Measurements from ENCODE around the gene VEGFB. TPM values are rescaled to one million over a fixed set of nuclear protein-coding genes. Genes with fewer than 3 reads are reported as not detected.

VEGFB gene
- total RNA-seq, 1 experiment from 2014 or later, result 56.9 TPM

- DNase-seq (ENCODE audit: low read depth), result no peak
Observed at GRCh38 chr11:64278576-64279190, 44.3 kb downstream of the VEGFB start.

GRCh38 chr11:64281957-64282770 is 47.8 kb downstream of the VEGFB start:
- DNase-seq (ENCODE audit: low read depth), result no peak

GRCh38 chr11:64283092-64283491 is 48.7 kb downstream of the VEGFB start:
- DNase-seq (ENCODE audit: low read depth), result no peak

GRCh38 chr11:64284048-64284961 is 49.9 kb downstream of the VEGFB start, which contains the start of gene BAD:
Gene BAD, minus strand, starts transcription at chr11:64284665. Its CDS starts 297 bp downstream, at chr11:64284368.
- DNase-seq (ENCODE audit: low read depth), result peak; percentile 86

GRCh38 chr11:64284962-64285884 is 50.8 kb downstream of the VEGFB start, which contains the start of gene GPR137:
Gene GPR137, plus strand, starts transcription at chr11:64285848. Its CDS starts 677 bp downstream, at chr11:64286525.
- DNase-seq (ENCODE audit: low read depth), result peak; percentile 56

- peak; percentile 19 for DNase-seq (ENCODE audit: low read depth)
Observed at GRCh38 chr11:64285885-64286800, 51.8 kb downstream of the VEGFB start.

- DNase-seq (ENCODE audit: low read depth), result no peak
Observed at GRCh38 chr11:64286801-64287159, 52.4 kb downstream of the VEGFB start.

- DNase-seq (ENCODE audit: low read depth), result no peak
Observed at GRCh38 chr11:64287676-64288352, 53.4 kb downstream of the VEGFB start.

GRCh38 chr11:64288353-64288750 is 54.0 kb downstream of the VEGFB start:
- no peak for DNase-seq (ENCODE audit: low read depth)

Other genes starting within 250 kb of the VEGFB start
- gene OTUB1, start 248.1 kb upstream of the VEGFB start, total RNA-seq (2014; rRNA removed), result 47.8 and 62.5 TPM in 2 replicates
- gene FLRT1, start 198.7 kb upstream of the VEGFB start, total RNA-seq (2014; rRNA removed), result not detected in 2 replicates
- 38.0 and 40.8 TPM in 2 replicates for gene MACROD1, start 68.5 kb upstream of the VEGFB start, total RNA-seq (2014; rRNA removed)
- gene STIP1, start 48.4 kb upstream of the VEGFB start, total RNA-seq (2014; rRNA removed), result 237 and 248 TPM in 2 replicates
- gene FERMT3, start 27.9 kb upstream of the VEGFB start, total RNA-seq (2014; rRNA removed), result 18.4 and 22.8 TPM in 2 replicates
- gene TRPT1, start 8.4 kb upstream of the VEGFB start, total RNA-seq (2014; rRNA removed), result 65.0 and 72.5 TPM in 2 replicates
- 89.8 and 101 TPM in 2 replicates for gene NUDT22, start 8.3 kb upstream of the VEGFB start, total RNA-seq (2014; rRNA removed)
- 4.4 and 8.3 TPM in 2 replicates for gene DNAJC4, start 4.0 kb upstream of the VEGFB start, total RNA-seq (2014; rRNA removed)
- gene FKBP2, start 6.5 kb downstream of the VEGFB start, total RNA-seq (2014; rRNA removed), result 77.7 and 80.8 TPM in 2 replicates
- gene PPP1R14B, start 12.4 kb downstream of the VEGFB start, total RNA-seq (2014; rRNA removed), result 696 and 750 TPM in 2 replicates
- gene PLCB3, start 16.9 kb downstream of the VEGFB start, total RNA-seq (2014; rRNA removed), result 92.5 and 100 TPM in 2 replicates
- 92.3 and 92.4 TPM in 2 replicates for gene BAD, start 50.1 kb downstream of the VEGFB start, total RNA-seq (2014; rRNA removed)
- gene GPR137, start 51.3 kb downstream of the VEGFB start, total RNA-seq (2014; rRNA removed), result 24.9 and 26.8 TPM in 2 replicates
- not detected in 2 replicates for gene KCNK4, start 56.7 kb downstream of the VEGFB start, total RNA-seq (2014; rRNA removed)
- gene CATSPERZ, start 65.8 kb downstream of the VEGFB start, total RNA-seq (2014; rRNA removed), result 0.29 TPM in 1 of 2 replicates, not detected in the other
- 58.2 and 59.8 TPM in 2 replicates for gene ESRRA, start 70.9 kb downstream of the VEGFB start, total RNA-seq (2014; rRNA removed)
- 261 and 366 TPM in 2 replicates for gene TRMT112, start 83.0 kb downstream of the VEGFB start, total RNA-seq (2014; rRNA removed)
- 215 and 240 TPM in 2 replicates for gene PRDX5, start 83.5 kb downstream of the VEGFB start, total RNA-seq (2014; rRNA removed)
- gene CCDC88B, start 105.6 kb downstream of the VEGFB start, total RNA-seq (2014; rRNA removed), result 0.63 and 0.71 TPM in 2 replicates
- 56.2 and 64.1 TPM in 2 replicates for gene RPS6KA4, start 124.6 kb downstream of the VEGFB start, total RNA-seq (2014; rRNA removed)